Colonic mucosa (tissue), 4 donors: ENCODE results near the gene ACRBP. TPM values are rescaled to one million over a fixed set of nuclear protein-coding genes. Genes with fewer than 3 reads are reported as not detected.
A peak's percentile ranks its signal among the peaks of the same experiment; 100 is the strongest.
"Not testable (repeated sequence)": the region's sequence is repeated elsewhere in the genome, so short reads cannot be mapped to it uniquely, and the experiment has no call there.

Experiments
- DNase-seq: peaks from one replicate; pipeline ENCODE4 v3.0.0-alpha.2; 2020
- H3K27ac ChIP-seq: fragments of 200-600 bp; one replicate; pipeline ENCODE4 v1.8.0; 2021
- H3K27me3 ChIP-seq: fragments of 200-600 bp; one replicate; pipeline ENCODE4 v1.8.0; 2021
- H3K36me3 ChIP-seq: fragments of 200-600 bp; one replicate; pipeline ENCODE4 v1.8.0; 2021
- H3K4me1 ChIP-seq: fragments of 200-600 bp; one replicate; pipeline ENCODE4 v1.8.0; 2021; ENCODE audit warnings: mild to moderate bottlenecking
- H3K4me3 ChIP-seq: fragments of 200-600 bp; one replicate; pipeline ENCODE4 v1.8.0; 2021
- H3K9ac ChIP-seq, 2 donors: one replicate each; pipeline ENCODE4 v1.7.0; 2013; ENCODE audit warnings: control low read depth in 2 of 2, low read depth in 2 of 2, low read length in 2 of 2
- H3K9me3 ChIP-seq: fragments of 200-600 bp; one replicate; pipeline ENCODE4 v1.8.0; 2021
- CTCF ChIP-seq: fragments of 200-600 bp; IDR thresholded peaks from one replicate; pipeline ENCODE4 v1.8.0; 2022; ENCODE audit warnings: antibody characterized with exemption, mild to moderate bottlenecking
- intact Hi-C: fragments of 100-400 bp; cut with DNase I; formaldehyde crosslinking; loops from one replicate; pipeline ENCODE4 v1.14.1; 2022
- total RNA-seq, 2 donors: library from RNA; stranded (reverse); fragmentation: NEBNext Ultra II Directional in 1 of 2; extraction: Animal tissue kit (Norgen Biotek cat#: 25700) in 1 of 2; gene quantifications; one replicate each; pipeline ENCODE4 v1.2.1, GENCODE V29; 2021
- donor health status: healthy.
- donor health status: DM: no; HTN: no; CAD: no.
- donor health status: DM: no; HTN: no; CAD: no.

The ACRBP gene
- total RNA-seq, 2 donors from 2014 or later: 1.6 to 1.9 TPM

DNA sequence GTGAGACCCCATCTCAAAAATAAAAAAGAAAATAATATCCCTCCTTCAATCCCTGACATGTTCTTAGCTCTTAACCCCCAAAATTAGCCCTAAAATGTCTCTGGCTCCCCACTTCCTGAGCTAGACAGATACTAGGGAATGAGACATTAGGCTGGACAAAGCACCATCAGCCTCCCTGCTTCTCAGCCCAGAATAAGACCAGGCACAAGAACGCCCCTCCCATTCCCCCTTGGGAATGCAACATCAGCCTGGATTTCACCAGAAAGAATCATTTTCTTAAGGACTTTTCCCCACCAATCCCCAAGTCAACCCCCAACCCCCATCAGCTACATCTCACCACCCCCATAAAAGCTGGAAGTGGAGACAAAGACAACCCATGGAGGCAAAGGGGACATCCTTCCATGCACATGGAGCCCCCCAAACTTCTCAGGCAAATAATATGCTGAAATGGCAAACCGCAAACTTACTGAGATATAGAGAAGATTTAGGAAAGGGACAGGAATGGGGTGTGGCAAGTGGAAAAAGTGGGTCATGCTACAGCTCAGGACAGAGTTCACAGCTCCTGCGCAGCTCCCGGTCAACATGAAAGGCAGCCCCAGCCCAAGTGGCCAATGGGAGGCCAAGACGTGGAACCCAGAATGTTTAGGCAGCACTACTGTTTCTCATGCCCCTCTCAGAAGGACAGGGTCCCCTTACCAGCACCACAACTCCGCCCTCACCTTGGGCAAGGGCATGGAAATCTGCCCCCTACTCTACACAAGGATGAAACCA, 42.8 kb downstream of the ACRBP start:
- no peak overlapping the region for H3K27ac ChIP-seq
- no peaks in the 10 kb centered on the region for H3K27me3 ChIP-seq
- no peaks in the 10 kb centered on the region for H3K9me3 ChIP-seq
- H3K4me3 ChIP-seq: peak overlapping the region; percentile 88
- peaks cover 20% of the 10 kb centered on the region for H3K4me1 ChIP-seq
- intact Hi-C loops: loop anchor here (5.0 kb wide), 1 partner anchor 32 kb away; no protein-coding TSS in a partner anchor
- peak overlapping the region; percentile 13 to 86 for H3K9ac ChIP-seq
- DNase-seq: peak; percentile 55
- TF ChIP-seq CTCF: no peak
- peaks cover 22% of the 10 kb centered on the region for H3K36me3 ChIP-seq

DNA sequence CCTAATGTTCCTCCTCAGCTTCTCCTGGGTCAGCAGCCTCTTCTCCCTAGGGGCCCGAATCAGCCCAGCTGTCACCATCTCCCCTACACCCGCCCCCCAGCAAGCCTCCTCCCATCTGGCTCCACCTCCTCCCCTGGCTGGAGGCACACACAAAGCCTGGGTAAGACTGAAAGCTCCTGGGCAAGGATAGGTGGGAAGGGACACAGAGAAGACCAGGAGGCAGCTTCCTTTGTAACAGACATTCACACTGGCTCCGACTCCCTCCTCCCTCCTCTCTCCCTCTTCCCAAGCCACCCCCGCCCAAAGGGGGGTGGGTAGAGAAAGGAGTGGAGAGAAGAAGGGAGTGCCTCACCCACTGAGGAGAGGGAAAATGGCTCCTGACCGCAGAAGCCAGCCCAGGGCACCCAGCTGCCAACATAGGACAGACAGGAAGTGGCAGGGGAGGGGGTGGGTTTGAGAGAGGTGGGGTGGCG, 44.1 kb downstream of the ACRBP start:
- Histone ChIP-seq H3K27me3 (no peaks in the 10 kb centered on the region), H3K9ac (peak overlapping the region in 1 of 2 donors; percentile 54), H3K36me3 (peaks cover 32% of the 10 kb centered on the region), H3K9me3 (no peaks in the 10 kb centered on the region), H3K27ac (no peak overlapping the region), H3K4me1 (peaks cover 20% of the 10 kb centered on the region), H3K4me3 (no peak overlapping the region)
- DNase-seq: peak; percentile 29
- no peak for TF ChIP-seq CTCF
- intact Hi-C loops: no loop called here

DNA sequence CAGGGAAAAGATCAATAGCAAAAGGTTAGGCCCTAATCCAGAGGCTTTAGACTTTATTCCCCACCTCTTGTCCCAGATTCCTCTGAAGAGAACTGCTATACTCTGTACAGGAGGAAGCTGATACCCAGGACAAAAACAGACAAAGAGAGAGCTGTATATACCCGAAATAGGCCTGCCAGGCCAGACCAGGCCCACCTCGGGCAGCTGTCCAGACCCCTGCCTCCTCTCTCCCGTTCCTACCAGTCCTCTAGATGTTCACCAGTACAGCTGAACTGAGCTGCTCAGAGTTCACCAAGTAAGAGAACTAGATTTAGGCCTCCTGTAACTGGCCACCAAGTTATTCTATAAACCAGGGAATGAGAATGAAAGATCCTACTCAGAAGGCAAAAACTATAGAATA, 44.7 kb downstream of the ACRBP start:
- H3K4me1 ChIP-seq: peaks cover 20% of the 10 kb centered on the region
- intact Hi-C loops: no loop called here
- no peaks in the 10 kb centered on the region for H3K9me3 ChIP-seq
- H3K4me3 ChIP-seq: no peak overlapping the region
- TF ChIP-seq CTCF: no peak
- no peaks in the 10 kb centered on the region for H3K27me3 ChIP-seq
- no peak overlapping the region for H3K27ac ChIP-seq
- peaks cover 36% of the 10 kb centered on the region for H3K36me3 ChIP-seq
- H3K9ac ChIP-seq: no peak overlapping the region
- DNase-seq: no peak

- DNase-seq, H3K27ac ChIP-seq, H3K9ac ChIP-seq, H3K27me3 ChIP-seq, H3K4me3 ChIP-seq, H3K9me3 ChIP-seq, intact Hi-C loops, H3K4me1 ChIP-seq: not testable (repeated sequence)
- peaks cover 74% of the 10 kb centered on the region for H3K36me3 ChIP-seq
Observed at GRCh38 chr12:6595673-6596072, 51.6 kb downstream of the ACRBP start.

DNA sequence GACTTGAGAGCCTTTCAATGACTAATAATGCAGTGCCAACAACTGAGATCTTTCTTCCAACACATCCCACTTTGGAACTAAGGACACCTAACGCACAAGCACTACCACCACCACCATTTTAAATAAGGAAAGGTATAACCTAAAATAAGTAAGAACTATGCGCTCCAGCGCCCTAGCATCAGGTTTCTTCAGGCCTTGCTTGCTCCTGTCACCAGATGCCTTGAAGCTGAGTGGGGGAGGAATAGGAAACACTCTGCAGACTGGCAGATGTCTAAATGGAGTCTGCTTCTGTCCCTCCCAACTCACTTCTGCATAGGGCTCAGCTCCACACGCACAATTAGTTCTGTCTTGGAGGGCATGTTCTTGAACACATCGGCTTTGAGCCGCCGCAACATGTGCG, 55.1 kb downstream of the ACRBP start:
- intact Hi-C loops: no loop called here
- Histone ChIP-seq H3K9ac (no peak overlapping the region), H3K4me3 (no peak overlapping the region), H3K9me3 (no peaks in the 10 kb centered on the region), H3K27ac (no peak overlapping the region), H3K4me1 (no peaks in the 10 kb centered on the region), H3K27me3 (no peaks in the 10 kb centered on the region), H3K36me3 (peaks cover 59% of the 10 kb centered on the region)
- no peak for DNase-seq
- no peak for TF ChIP-seq CTCF

Other genes with a start within 250 kb of the ACRBP start
- gene CD27, start 202.5 kb downstream of the ACRBP start, total RNA-seq: 1 to 10 TPM; 1.9 to 2.4 TPM
- 10 to 100 TPM; 44.9 to 57.8 TPM for gene TAPBPL, start 195.4 kb downstream of the ACRBP start, total RNA-seq
- 1 to 10 TPM; 3.9 to 4.1 TPM for gene VAMP1, start 176.8 kb downstream of the ACRBP start, total RNA-seq
- 100 to 1,000 TPM; 132 to 220 TPM for gene MRPL51, start 154.2 kb downstream of the ACRBP start, total RNA-seq
- 10 to 100 TPM; 35.9 to 94.1 TPM for gene NCAPD2, start 153.3 kb downstream of the ACRBP start, total RNA-seq
- gene GAPDH, start 112.9 kb downstream of the ACRBP start, total RNA-seq: 1,000 to 10,000 TPM; 3,442 to 3,768 TPM
- 1 to 10 TPM; 2.5 to 4.1 TPM for gene IFFO1, start 91.4 kb downstream of the ACRBP start, total RNA-seq
- 10 to 100 TPM; 19.1 to 39.6 TPM for gene NOP2, start 79.1 kb downstream of the ACRBP start, total RNA-seq
- 100 to 1,000 TPM; 153 to 199 TPM for gene CHD4, start 40.1 kb downstream of the ACRBP start, total RNA-seq
- 10 to 100 TPM; 27.0 to 32.7 TPM for gene LPAR5, start 11.5 kb downstream of the ACRBP start, total RNA-seq
- gene ING4, start 15.7 kb upstream of the ACRBP start, total RNA-seq: 10 to 100 TPM; 20.0 to 33.8 TPM
- 10 to 100 TPM; 50.0 to 53.6 TPM for gene ZNF384, start 41.9 kb upstream of the ACRBP start, total RNA-seq
- 1 to 10 TPM in 1 of 2 donors, under 1 TPM in 1; 0.44 to 1.2 TPM for gene PIANP, start 53.4 kb upstream of the ACRBP start, total RNA-seq
- gene COPS7A, start 76.6 kb upstream of the ACRBP start, total RNA-seq: 10 to 100 TPM; 33.3 to 47.6 TPM
- 100 to 1,000 TPM; 199 to 212 TPM for gene MLF2, start 105.7 kb upstream of the ACRBP start, total RNA-seq
- gene PTMS, start 118.9 kb upstream of the ACRBP start, total RNA-seq: 100 to 1,000 TPM; 169 to 182 TPM
- gene LAG3, start 125.1 kb upstream of the ACRBP start, total RNA-seq: 1 to 10 TPM; 1.0 to 1.2 TPM
- 10 to 100 TPM in 1 of 2 donors, 1 to 10 TPM in 1; 6.2 to 13.4 TPM for gene CD4, start 142.1 kb upstream of the ACRBP start, total RNA-seq
- gene GPR162, start 174.4 kb upstream of the ACRBP start, total RNA-seq: 1 to 10 TPM; 1.9 to 2.7 TPM
- 1 to 10 TPM; 4.4 to 5.3 TPM for gene P3H3, start 181.0 kb upstream of the ACRBP start, total RNA-seq
- gene GNB3, start 193.5 kb upstream of the ACRBP start, total RNA-seq: under 1 TPM; 0.62 to 0.72 TPM
- gene CDCA3, start 203.9 kb upstream of the ACRBP start, total RNA-seq: 10 to 100 TPM; 11.4 to 63.7 TPM
- gene USP5, start 204.7 kb upstream of the ACRBP start, total RNA-seq: 100 to 1,000 TPM in 1 of 2 donors, 10 to 100 TPM in 1; 82.6 to 132 TPM
- gene TPI1, start 220.1 kb upstream of the ACRBP start, total RNA-seq: 1,000 to 10,000 TPM; 1,097 to 1,106 TPM
- gene SPSB2, start 225.9 kb upstream of the ACRBP start, total RNA-seq: 10 to 100 TPM in 1 of 2 donors, 1 to 10 TPM in 1; 8.4 to 19.8 TPM